ENCODE results near the gene NDC1. TPM values are rescaled to one million over a fixed set of nuclear protein-coding genes. Genes with fewer than 3 reads are reported as not detected.
A peak's percentile ranks its signal among the peaks of the same experiment; 100 is the strongest.

NDC1 gene
- total RNA-seq, 2 donors from 2014 or later, result 15.3 to 20.6 TPM

- no peak for TF ChIP-seq POLR2A (IDR thresholded peaks at IDR 0.05)
- TF ChIP-seq CTCF (IDR thresholded peaks at IDR 0.05), result no peak
- no peak for TF ChIP-seq POLR2AphosphoS5 (IDR thresholded peaks at IDR 0.05)
- no peak for DNase-seq (ENCODE audit: low spot score)
- WGBS, result 0% methylated on average over 5 of the region's 5 CpGs
- Histone ChIP-seq H3K9me3 (no peaks in the 10 kb centered on the region), H3K27ac (peak overlapping the region; percentile 89 to 91), H3K4me1 (replicated peaks) (no peaks in the 10 kb centered on the region), H3K4me3 (peak overlapping the region; percentile 83 to 84), H3K27me3 (replicated peaks; ENCODE audit: insufficient read depth) (no peaks in the 10 kb centered on the region), H3K36me3 (no peaks in the 10 kb centered on the region)
- intact Hi-C loops (cut with DNase I), result loop anchor here (10.0 kb wide), 1 partner anchor 353 kb away; no protein-coding TSS in a partner anchor
These were observed 511 bp downstream of the NDC1 start for GRCh38 chr1:53837646-53837923.

- no peak overlapping the region for H3K27ac ChIP-seq
- no peak overlapping the region for H3K4me3 ChIP-seq
- WGBS, result 57% methylated on average over 2 of the region's 2 CpGs
- DNase-seq (ENCODE audit: low spot score), result no peak
- TF ChIP-seq CTCF (IDR thresholded peaks at IDR 0.05) (no peak), POLR2AphosphoS5 (IDR thresholded peaks at IDR 0.05) (no peak), POLR2A (IDR thresholded peaks at IDR 0.05) (no peak)
- no peaks in the 10 kb centered on the region for H3K9me3 ChIP-seq
- H3K4me1 ChIP-seq (replicated peaks), result no peaks in the 10 kb centered on the region
- intact Hi-C loops (cut with DNase I), result loop anchor here (10.0 kb wide), 1 partner anchor 351 kb away; no protein-coding TSS in a partner anchor
- H3K36me3 ChIP-seq, result no peaks in the 10 kb centered on the region
- H3K27me3 ChIP-seq (replicated peaks; ENCODE audit: insufficient read depth), result no peaks in the 10 kb centered on the region
These were observed 2.6 kb downstream of the NDC1 start for GRCh38 chr1:53835491-53835890.

GRCh38 chr1:53834776-53835175 lies 3.3 kb downstream of the NDC1 start:
- Histone ChIP-seq H3K27ac (no peak overlapping the region), H3K27me3 (replicated peaks; ENCODE audit: insufficient read depth) (no peaks in the 10 kb centered on the region), H3K9me3 (no peaks in the 10 kb centered on the region), H3K36me3 (no peaks in the 10 kb centered on the region), H3K4me3 (no peak overlapping the region), H3K4me1 (replicated peaks) (no peaks in the 10 kb centered on the region)
- intact Hi-C loops (cut with DNase I), result loop anchor here (10.0 kb wide), 1 partner anchor 350 kb away; no protein-coding TSS in a partner anchor
- no peak for DNase-seq (ENCODE audit: low spot score)
- TF ChIP-seq POLR2AphosphoS5 (IDR thresholded peaks at IDR 0.05), result no peak
- TF ChIP-seq POLR2A (IDR thresholded peaks at IDR 0.05), result no peak
- TF ChIP-seq CTCF (IDR thresholded peaks at IDR 0.05), result no peak
- 95% methylated on average over 11 of the region's 11 CpGs for WGBS

- H3K9me3 ChIP-seq, result no peaks in the 10 kb centered on the region
- no peaks in the 10 kb centered on the region for H3K4me1 ChIP-seq (replicated peaks)
- intact Hi-C loops (cut with DNase I), result loop anchor here (10.0 kb wide), 1 partner anchor 349 kb away; no protein-coding TSS in a partner anchor
- no peaks in the 10 kb centered on the region for H3K27me3 ChIP-seq (replicated peaks; ENCODE audit: insufficient read depth)
- DNase-seq (ENCODE audit: low spot score), result no peak
- TF ChIP-seq POLR2AphosphoS5 (IDR thresholded peaks at IDR 0.05), result no peak
- 95% methylated on average over 4 of the region's 4 CpGs for WGBS
- no peak overlapping the region for H3K4me3 ChIP-seq
- H3K27ac ChIP-seq, result no peak overlapping the region
- no peaks in the 10 kb centered on the region for H3K36me3 ChIP-seq
These were observed 4.7 kb downstream of the NDC1 start for GRCh38 chr1:53833393-53833792.

- 91% methylated on average over 2 of the region's 2 CpGs for WGBS
- no peaks in the 10 kb centered on the region for H3K9me3 ChIP-seq
- intact Hi-C loops (cut with DNase I), result no loop called here
- H3K27ac ChIP-seq, result no peak overlapping the region
- no peak overlapping the region for H3K4me3 ChIP-seq
- no peak for TF ChIP-seq POLR2A (IDR thresholded peaks at IDR 0.05)
- peak in 2 of 4 experiments; percentile 9 to 13 for TF ChIP-seq CTCF (IDR thresholded peaks at IDR 0.05)
- TF ChIP-seq POLR2AphosphoS5 (IDR thresholded peaks at IDR 0.05), result no peak
- DNase-seq (ENCODE audit: low spot score), result no peak
- H3K4me1 ChIP-seq (replicated peaks), result no peaks in the 10 kb centered on the region
- H3K36me3 ChIP-seq, result no peaks in the 10 kb centered on the region
- no peaks in the 10 kb centered on the region for H3K27me3 ChIP-seq (replicated peaks; ENCODE audit: insufficient read depth)
These were observed 11.7 kb downstream of the NDC1 start for GRCh38 chr1:53826367-53826766.

Data from prostate gland (tissue), 2 donors.